GM23338 (cell line): Measurements from ENCODE around the gene HCN2. TPM values are rescaled to one million over a fixed set of nuclear protein-coding genes. Genes with fewer than 3 reads are reported as not detected.

Experiments
- ATAC-seq: fragments of 200-7000 bp; cut with Tn5 transposase; 3 replicates; pipeline ENCODE4 v1.9.1; 2020
- DNase-seq: peaks from one replicate; pipeline ENCODE4 v3.0.0-alpha.2; 2015; ENCODE audit warnings: low spot score
- H2AFZ ChIP-seq: fragments of 200-600 bp; sonication (generic); 2 replicates; pipeline ENCODE4 v1.8.0; 2016; ENCODE audit warnings: antibody characterized with exemption, mild to moderate bottlenecking, moderate library complexity
- H3F3A ChIP-seq: fragments of 200-600 bp; sonication (generic); replicated peaks from 2 replicates; pipeline ENCODE4 v1.8.0; 2017; ENCODE audit warnings: antibody characterized with exemption, mixed run types, low read depth
- H3K27ac ChIP-seq: fragments of 200-600 bp; sonication (generic); 2 replicates; pipeline ENCODE4 v1.6.1; 2016; ENCODE audit warnings: low read depth
- H3K27me3 ChIP-seq: fragments of 200-600 bp; sonication (generic); 2 replicates; pipeline ENCODE4 v1.8.0; 2016; ENCODE audit warnings: mild to moderate bottlenecking, mixed run types, moderate library complexity; ENCODE audit not compliant: insufficient read depth
- H3K36me3 ChIP-seq: fragments of 200-600 bp; sonication (generic); 2 replicates; pipeline ENCODE4 v1.8.0; 2016; ENCODE audit warnings: mild to moderate bottlenecking; ENCODE audit not compliant: insufficient read depth
- H3K4me1 ChIP-seq: fragments of 200-600 bp; sonication (generic); 2 replicates; pipeline ENCODE4 v1.8.0; 2016; ENCODE audit warnings: mild to moderate bottlenecking, moderate library complexity; ENCODE audit not compliant: insufficient read depth
- H3K4me2 ChIP-seq: fragments of 200-600 bp; sonication (generic); 2 replicates; pipeline ENCODE4 v1.7.1; 2017; ENCODE audit warnings: mixed run types
- H3K4me3 ChIP-seq: fragments of 200-600 bp; sonication (generic); 2 replicates; pipeline ENCODE4 v1.6.1; 2016; ENCODE audit warnings: mixed run types
- H3K79me2 ChIP-seq: fragments of 200-600 bp; sonication (generic); replicated peaks from 2 replicates; pipeline ENCODE4 v1.8.0; 2017; ENCODE audit warnings: mild to moderate bottlenecking; ENCODE audit not compliant: insufficient read depth
- H3K9me2 ChIP-seq: fragments of 200-600 bp; sonication (generic); 2 replicates; pipeline ENCODE4 v1.8.0; 2017; ENCODE audit not compliant: insufficient read depth
- H4K20me1 ChIP-seq: fragments of 200-600 bp; sonication (generic); replicated peaks from 2 replicates; pipeline ENCODE4 v1.8.0; 2017; ENCODE audit warnings: mild to moderate bottlenecking; ENCODE audit not compliant: insufficient read depth
- H3K27ac Mint-ChIP-seq: 2 replicates; pipeline ENCODE4 v1.8.0; 2020; ENCODE audit warnings: inconsistent platforms, mild to moderate bottlenecking, moderate library complexity, mixed read lengths
- H3K27me3 Mint-ChIP-seq: 3 replicates; pipeline ENCODE4 v1.8.0; 2022; ENCODE audit warnings: low read depth, mild to moderate bottlenecking, moderate library complexity, mixed read lengths, inconsistent platforms; ENCODE audit not compliant: insufficient read depth, poor library complexity
- H3K36me3 Mint-ChIP-seq: 3 replicates; pipeline ENCODE4 v1.8.0; 2021; ENCODE audit warnings: low read depth, mild to moderate bottlenecking, inconsistent platforms, moderate library complexity, mixed read lengths
- H3K4me1 Mint-ChIP-seq: 3 replicates; pipeline ENCODE4 v1.8.0; 2020; ENCODE audit warnings: mild to moderate bottlenecking, inconsistent platforms, mixed read lengths
- H3K4me3 Mint-ChIP-seq: 3 replicates; pipeline ENCODE4 v1.8.0; 2021; ENCODE audit warnings: moderate library complexity, mild to moderate bottlenecking, inconsistent platforms, mixed read lengths
- H3K9me3 Mint-ChIP-seq: 3 replicates; pipeline ENCODE4 v1.8.0; 2020; ENCODE audit warnings: moderate library complexity, mild to moderate bottlenecking, inconsistent platforms, mixed read lengths
- CREB1 ChIP-seq: fragments of 250-450 bp; sonication (Bioruptor Pico); IDR thresholded peaks from 2 replicates; pipeline ENCODE4 v1.5.0; 2020; ENCODE audit warnings: low read depth, mild to moderate bottlenecking, moderate library complexity
- JUNB ChIP-seq: IDR thresholded peaks from one replicate; pipeline ENCODE4 v1.6.1; 2016; ENCODE audit warnings: antibody characterized with exemption; ENCODE audit not compliant: unreplicated experiment
- NANOG ChIP-seq: IDR thresholded peaks from 2 replicates; pipeline ENCODE4 v1.6.1; 2016; ENCODE audit warnings: antibody characterized with exemption, borderline replicate concordance
- STAT1 ChIP-seq: IDR thresholded peaks from one replicate; pipeline ENCODE4 v1.6.1; 2016; ENCODE audit warnings: antibody characterized with exemption; ENCODE audit not compliant: unreplicated experiment
- ZNF114 ChIP-seq: fragments of 250-450 bp; sonication (Bioruptor Pico); IDR thresholded peaks from 2 replicates; pipeline ENCODE4 v1.5.0; 2020; ENCODE audit warnings: mild to moderate bottlenecking, moderate library complexity
- ZNF331 ChIP-seq: fragments of 250-450 bp; sonication (Bioruptor Pico); IDR thresholded peaks from 2 replicates; pipeline ENCODE4 v1.5.0; 2020; ENCODE audit warnings: low read depth, mild to moderate bottlenecking, moderate library complexity
- polyA plus RNA-seq: library from polyadenylated mRNA; unstranded; fragments of >200 nt; fragmentation: Nextera tagmentation; extraction: Ambion mirVana; gene quantifications from 2 replicates; pipeline ENCODE4 v1.2.1, GENCODE V29; 2016
- total RNA-seq: library from RNA; depleted of rRNA; stranded (reverse); fragments of >200 nt; shearing (Covaris generic); gene quantifications from 2 replicates; pipeline ENCODE4 v1.2.3, GENCODE V29; 2014
- TF ChIP-seq, protein P1 (sequence below): IDR thresholded peaks from one replicate; pipeline ENCODE4 v1.6.1; 2018; ENCODE audit warnings: antibody characterized with exemption; ENCODE audit not compliant: unreplicated experiment
- TF ChIP-seq, protein P2 (sequence below), 2 experiments: fragments of 200-600 bp in 1 of 2; sonication (generic) in 1 of 2; conservative IDR thresholded peaks; 2 replicates each; pipeline versions ENCODE4 v1.5.1 to v1.6.1; 2016 to 2017; ENCODE audit warnings: antibody characterized with exemption in 2 of 2, low read depth in 2 of 2, mild to moderate bottlenecking in 2 of 2, moderate library complexity in 1 of 2
- TF ChIP-seq, protein P3 (sequence below): IDR thresholded peaks from 2 replicates; pipeline ENCODE4 v1.6.1; 2016; ENCODE audit warnings: antibody characterized with exemption

Gene HCN2
- total and polyA plus RNA-seq, 2 experiments from 2014 or later: 0.06 to 2.9 TPM

DNA sequence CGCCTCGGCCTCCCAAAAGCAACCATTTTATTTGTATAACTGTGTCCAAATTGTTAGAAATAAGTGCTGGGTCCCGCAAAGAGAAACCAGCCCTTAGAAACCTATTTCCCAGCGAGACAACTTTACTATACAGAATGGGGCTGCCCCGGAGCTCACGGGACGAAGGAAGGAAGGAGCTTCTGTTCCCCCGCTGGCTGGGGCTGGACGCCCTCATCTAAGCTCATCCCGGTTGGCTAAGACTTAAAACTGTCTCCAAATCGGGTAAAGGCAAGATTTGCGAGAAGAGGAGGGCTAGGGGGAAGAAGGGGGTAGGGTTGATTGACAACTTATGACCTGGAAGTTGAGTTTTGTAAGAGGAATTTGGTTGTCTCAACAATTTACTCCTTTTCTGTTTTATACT, 29.6 kb upstream of the HCN2 start:
- Histone ChIP-seq H3F3A (no peaks in the 10 kb centered on the region), H3K27ac (no peak overlapping the region), H3K4me2 (no peak overlapping the region), H3K36me3 (no peaks in the 10 kb centered on the region), H3K4me3 (no peak overlapping the region), H2AFZ (no peak overlapping the region), H3K9me2 (no peaks in the 10 kb centered on the region), H4K20me1 (no peaks in the 10 kb centered on the region), H3K4me1 (no peaks in the 10 kb centered on the region), H3K79me2 (no peaks in the 10 kb centered on the region), H3K27me3 (no peaks in the 10 kb centered on the region)
- Mint-ChIP-seq H3K4me3 (no peak overlapping the region), H3K27me3 (peaks cover 4% of the 10 kb centered on the region), H3K36me3 (peaks cover 18% of the 10 kb centered on the region), H3K9me3 (peaks cover 19% of the 10 kb centered on the region), H3K27ac (no peak overlapping the region), H3K4me1 (peaks cover 6% of the 10 kb centered on the region)
- no peak for TF ChIP-seq STAT1
- TF ChIP-seq, protein P1, sequence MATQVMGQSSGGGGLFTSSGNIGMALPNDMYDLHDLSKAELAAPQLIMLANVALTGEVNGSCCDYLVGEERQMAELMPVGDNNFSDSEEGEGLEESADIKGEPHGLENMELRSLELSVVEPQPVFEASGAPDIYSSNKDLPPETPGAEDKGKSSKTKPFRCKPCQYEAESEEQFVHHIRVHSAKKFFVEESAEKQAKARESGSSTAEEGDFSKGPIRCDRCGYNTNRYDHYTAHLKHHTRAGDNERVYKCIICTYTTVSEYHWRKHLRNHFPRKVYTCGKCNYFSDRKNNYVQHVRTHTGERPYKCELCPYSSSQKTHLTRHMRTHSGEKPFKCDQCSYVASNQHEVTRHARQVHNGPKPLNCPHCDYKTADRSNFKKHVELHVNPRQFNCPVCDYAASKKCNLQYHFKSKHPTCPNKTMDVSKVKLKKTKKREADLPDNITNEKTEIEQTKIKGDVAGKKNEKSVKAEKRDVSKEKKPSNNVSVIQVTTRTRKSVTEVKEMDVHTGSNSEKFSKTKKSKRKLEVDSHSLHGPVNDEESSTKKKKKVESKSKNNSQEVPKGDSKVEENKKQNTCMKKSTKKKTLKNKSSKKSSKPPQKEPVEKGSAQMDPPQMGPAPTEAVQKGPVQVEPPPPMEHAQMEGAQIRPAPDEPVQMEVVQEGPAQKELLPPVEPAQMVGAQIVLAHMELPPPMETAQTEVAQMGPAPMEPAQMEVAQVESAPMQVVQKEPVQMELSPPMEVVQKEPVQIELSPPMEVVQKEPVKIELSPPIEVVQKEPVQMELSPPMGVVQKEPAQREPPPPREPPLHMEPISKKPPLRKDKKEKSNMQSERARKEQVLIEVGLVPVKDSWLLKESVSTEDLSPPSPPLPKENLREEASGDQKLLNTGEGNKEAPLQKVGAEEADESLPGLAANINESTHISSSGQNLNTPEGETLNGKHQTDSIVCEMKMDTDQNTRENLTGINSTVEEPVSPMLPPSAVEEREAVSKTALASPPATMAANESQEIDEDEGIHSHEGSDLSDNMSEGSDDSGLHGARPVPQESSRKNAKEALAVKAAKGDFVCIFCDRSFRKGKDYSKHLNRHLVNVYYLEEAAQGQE: no peak
- no peak for TF ChIP-seq NANOG
- no peak for TF ChIP-seq ZNF114 (CRISPR knock-in tag)
- DNase-seq (no peak), ATAC-seq (no peak)

DNA sequence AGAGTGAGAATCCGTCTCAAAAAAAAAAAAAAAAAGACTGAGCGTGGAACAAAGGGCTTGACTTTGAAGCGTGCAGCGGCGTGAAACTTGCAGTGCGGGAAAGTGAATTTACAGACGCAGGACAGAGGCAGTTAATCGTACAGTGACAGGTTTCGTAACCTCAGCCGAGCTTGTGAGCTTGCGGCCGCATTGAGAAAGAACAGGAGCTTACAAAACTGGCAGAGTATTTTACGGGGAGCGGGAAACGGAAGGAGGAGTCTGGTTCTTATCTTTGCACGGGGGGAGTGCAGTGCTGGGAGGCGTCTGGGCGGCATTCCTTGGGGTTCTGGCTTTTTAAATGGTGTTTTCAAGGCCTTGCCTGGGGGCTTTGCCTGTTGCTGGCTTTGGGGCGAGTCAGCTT, 23.3 kb upstream of the HCN2 start:
- ATAC-seq (no peak), DNase-seq (peak; percentile 25)
- Histone ChIP-seq H3K4me2 (no peak overlapping the region), H3K27ac (no peak overlapping the region), H3K9me2 (no peaks in the 10 kb centered on the region), H3F3A (peaks cover 7% of the 10 kb centered on the region), H3K79me2 (no peaks in the 10 kb centered on the region), H3K36me3 (no peaks in the 10 kb centered on the region), H3K4me1 (no peaks in the 10 kb centered on the region), H2AFZ (no peak overlapping the region), H3K4me3 (no peak overlapping the region), H3K27me3 (no peaks in the 10 kb centered on the region), H4K20me1 (no peaks in the 10 kb centered on the region)
- TF ChIP-seq STAT1 (no peak), ZNF331 (CRISPR knock-in tag) (no peak), ZNF114 (CRISPR knock-in tag) (no peak), CREB1 (CRISPR knock-in tag) (no peak), JUNB (no peak), NANOG (no peak)
- TF ChIP-seq, protein P2, sequence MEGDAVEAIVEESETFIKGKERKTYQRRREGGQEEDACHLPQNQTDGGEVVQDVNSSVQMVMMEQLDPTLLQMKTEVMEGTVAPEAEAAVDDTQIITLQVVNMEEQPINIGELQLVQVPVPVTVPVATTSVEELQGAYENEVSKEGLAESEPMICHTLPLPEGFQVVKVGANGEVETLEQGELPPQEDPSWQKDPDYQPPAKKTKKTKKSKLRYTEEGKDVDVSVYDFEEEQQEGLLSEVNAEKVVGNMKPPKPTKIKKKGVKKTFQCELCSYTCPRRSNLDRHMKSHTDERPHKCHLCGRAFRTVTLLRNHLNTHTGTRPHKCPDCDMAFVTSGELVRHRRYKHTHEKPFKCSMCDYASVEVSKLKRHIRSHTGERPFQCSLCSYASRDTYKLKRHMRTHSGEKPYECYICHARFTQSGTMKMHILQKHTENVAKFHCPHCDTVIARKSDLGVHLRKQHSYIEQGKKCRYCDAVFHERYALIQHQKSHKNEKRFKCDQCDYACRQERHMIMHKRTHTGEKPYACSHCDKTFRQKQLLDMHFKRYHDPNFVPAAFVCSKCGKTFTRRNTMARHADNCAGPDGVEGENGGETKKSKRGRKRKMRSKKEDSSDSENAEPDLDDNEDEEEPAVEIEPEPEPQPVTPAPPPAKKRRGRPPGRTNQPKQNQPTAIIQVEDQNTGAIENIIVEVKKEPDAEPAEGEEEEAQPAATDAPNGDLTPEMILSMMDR (conservative IDR thresholded peaks at IDR 0.05; ENCODE audit: low read depth in 2 of 2): no peak
- TF ChIP-seq, protein P3, sequence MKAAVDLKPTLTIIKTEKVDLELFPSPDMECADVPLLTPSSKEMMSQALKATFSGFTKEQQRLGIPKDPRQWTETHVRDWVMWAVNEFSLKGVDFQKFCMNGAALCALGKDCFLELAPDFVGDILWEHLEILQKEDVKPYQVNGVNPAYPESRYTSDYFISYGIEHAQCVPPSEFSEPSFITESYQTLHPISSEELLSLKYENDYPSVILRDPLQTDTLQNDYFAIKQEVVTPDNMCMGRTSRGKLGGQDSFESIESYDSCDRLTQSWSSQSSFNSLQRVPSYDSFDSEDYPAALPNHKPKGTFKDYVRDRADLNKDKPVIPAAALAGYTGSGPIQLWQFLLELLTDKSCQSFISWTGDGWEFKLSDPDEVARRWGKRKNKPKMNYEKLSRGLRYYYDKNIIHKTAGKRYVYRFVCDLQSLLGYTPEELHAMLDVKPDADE: no peak
- TF ChIP-seq, protein P1: no peak
- Mint-ChIP-seq H3K36me3 (peaks cover 45% of the 10 kb centered on the region), H3K4me1 (peaks cover 17% of the 10 kb centered on the region), H3K9me3 (peaks cover 39% of the 10 kb centered on the region), H3K27me3 (peaks cover 21% of the 10 kb centered on the region), H3K4me3 (no peak overlapping the region), H3K27ac (no peak overlapping the region)
